Muscle of arm (tissue), 12 donors: ENCODE results near the gene CACHD1. TPM values are rescaled to one million over a fixed set of nuclear protein-coding genes. Genes with fewer than 3 reads are reported as not detected.
"Not testable (repeated sequence)": the region's sequence is repeated elsewhere in the genome, so short reads cannot be mapped to it uniquely, and the experiment has no call there.

Source experiments
- DNase-seq: peaks from one replicate; pipeline ENCODE4 v3.0.0-alpha.2; 2013
- polyA plus RNA-seq, 12 donors: library from polyadenylated mRNA; unstranded; fragments of 120-200 nt; gene quantifications; one replicate each; pipeline ENCODE4 v1.2.1, GENCODE V29; 2013; ENCODE audit not compliant: insufficient read length in 12 of 12

CACHD1 gene
- polyA plus RNA-seq, 12 donors = 8.9 to 29.4 (median 12.1) TPM; not detected in 1

DNA sequence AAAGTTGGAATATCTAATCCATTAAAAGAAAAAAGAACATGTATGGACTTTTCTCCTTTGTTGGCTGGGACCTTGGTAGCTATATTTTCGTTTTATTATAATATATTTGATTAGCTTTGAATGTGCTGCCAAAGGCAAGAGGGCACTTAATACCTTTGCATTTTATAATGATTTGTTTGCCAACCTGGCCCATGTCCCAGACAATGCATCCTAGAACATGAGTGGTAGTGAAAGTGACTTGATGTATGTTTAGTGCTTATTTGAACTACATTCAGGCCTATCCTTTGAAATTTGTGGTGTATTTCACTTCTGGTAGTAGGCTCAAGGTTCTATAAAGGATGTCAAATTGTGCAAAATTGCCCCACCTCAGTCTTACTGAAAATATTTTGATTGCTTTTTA lies 25.9 kb downstream of the CACHD1 start:
- DNase-seq = no peak

DNA sequence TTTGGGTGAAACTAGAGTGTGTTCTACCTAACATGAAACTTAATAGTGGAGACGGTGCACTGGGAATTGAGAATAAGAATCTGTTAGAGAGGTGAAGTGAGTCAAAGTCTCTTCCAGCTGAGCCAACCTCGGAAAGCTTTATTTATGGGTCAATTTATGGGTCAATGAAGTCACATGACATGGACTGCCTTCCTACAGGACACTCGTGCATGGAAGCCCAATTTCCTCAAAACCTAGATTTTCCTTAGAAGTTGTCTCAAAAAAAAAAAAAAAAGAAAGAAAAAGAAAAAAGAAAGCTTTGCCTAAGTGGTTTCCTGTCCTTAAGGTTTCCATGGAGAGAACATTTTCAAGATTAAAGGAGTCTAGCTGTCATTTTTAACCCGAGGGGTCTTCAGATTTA lies 26.7 kb downstream of the CACHD1 start:
- DNase-seq = no peak

DNA sequence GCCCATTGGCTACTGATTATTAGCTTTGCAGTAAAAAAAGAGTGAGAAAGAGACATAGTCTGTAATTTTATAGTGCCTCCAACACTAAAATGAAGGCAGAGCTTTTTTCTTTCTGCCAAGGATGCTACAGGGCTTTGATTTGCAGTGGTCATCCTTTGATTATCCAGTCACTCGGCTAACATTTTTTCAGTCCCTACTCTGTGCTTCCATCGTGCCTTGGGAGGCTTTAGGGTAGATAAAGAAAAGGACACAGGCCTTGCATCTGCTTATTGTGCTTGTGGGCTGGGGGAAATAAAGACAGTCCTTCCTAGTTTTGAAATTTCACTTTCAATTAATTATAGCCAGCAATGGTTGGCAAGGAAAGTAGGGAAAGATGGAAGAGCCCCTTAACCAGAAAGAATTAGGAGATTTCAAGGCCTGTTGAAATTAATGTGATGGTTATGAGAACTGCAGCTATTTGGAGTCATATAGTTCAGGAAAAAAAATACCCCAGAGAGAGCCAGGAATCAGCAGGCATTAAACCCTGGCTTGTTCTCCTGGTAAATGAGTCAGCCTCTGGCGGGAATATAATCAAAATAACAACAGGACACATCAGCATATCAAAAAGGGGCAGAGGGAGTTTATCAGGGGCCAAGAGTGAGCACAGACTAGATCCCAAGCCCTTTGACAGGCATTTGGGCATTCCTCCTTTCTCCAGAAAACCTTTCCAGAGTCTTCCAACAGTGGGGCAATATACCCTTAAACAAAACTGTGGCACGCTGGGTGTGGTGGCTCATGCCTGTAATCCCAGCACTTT lies 27.4 kb downstream of the CACHD1 start:
- DNase-seq = no peak

- DNase-seq = no peak
Observed at GRCh38 chr1:64498325-64498724, 28.4 kb downstream of the CACHD1 start.

GRCh38 chr1:64499011-64499410 lies 29.1 kb downstream of the CACHD1 start:
- DNase-seq = no peak

- no peak for DNase-seq
Observed at GRCh38 chr1:64499966-64500365, 30.0 kb downstream of the CACHD1 start.

- DNase-seq = peak; percentile 25
Observed at GRCh38 chr1:64502083-64502482, 32.2 kb downstream of the CACHD1 start.

GRCh38 chr1:64502931-64503330 lies 33.0 kb downstream of the CACHD1 start:
- DNase-seq = peak; percentile 19

DNA sequence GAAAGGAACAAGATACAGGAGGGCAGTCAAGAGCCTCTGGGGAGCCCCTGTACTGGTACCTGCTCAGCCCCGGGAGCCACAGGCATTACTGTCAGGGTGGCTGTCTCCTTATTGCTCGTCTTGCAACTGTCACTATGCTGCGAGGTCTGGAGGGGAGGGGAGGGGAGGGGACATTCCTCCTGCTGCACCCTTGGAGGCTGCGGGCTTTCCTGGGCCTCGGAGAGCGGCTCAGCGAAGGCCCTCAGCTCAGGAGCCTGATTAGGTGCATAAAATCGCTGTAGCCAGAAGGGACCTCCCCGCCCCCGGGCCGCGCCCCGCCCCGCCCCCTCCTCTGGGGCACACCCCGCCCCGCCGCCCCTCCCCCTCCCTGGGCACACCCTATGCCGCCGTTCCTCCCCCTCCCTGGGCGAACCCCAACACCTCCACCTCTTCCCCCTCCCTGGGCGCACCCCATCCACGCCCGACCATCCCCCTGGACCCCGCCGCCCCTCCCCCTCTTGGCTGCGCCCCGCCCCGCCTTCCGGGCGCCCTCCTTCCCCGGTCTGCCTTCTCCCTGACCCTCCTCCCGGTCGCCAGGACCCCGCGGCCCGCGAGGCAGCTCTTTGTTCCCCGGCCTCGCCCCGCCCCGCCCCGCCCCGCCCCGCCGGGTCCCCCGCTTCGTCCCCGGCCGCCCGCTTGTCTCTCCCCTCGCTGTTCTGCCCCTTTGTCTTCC lies 35.5 kb downstream of the CACHD1 start:
- DNase-seq = no peak

DNA sequence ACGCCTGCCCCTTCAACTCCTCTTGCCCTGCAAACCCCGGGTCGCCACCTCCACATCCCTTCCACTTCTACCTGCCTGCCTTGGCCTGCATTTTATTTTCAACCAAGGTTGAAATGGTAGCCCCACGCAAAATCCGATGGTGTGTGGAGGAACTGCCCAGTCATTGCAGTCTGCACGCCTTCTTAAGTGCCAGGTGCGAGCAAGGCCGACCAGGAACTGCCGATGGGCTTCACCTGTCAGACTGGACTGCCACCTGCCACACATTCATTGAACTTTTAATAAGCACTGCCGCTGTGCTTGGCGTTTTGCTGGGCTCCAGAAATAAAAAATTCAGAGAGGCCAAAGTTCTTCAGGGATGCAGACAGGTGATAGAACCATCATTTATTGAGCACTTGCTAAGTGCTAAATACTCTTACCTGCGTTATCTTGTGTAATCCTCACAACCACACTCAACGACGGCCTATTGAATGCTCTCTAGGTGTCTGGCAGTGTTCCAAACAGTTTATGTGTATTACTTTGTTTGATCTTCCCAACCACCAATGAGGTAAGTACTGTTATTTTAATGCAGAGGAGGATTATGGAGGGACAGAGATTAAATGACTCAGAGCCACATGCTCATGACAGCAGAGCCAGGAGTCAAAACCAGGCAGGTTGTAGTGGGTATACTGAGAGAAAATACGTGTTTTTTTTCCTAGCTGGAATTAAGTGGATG lies 36.2 kb downstream of the CACHD1 start:
- no peak for DNase-seq

- no peak for DNase-seq
Observed at GRCh38 chr1:64508629-64509028, 38.7 kb downstream of the CACHD1 start.

- no peak for DNase-seq
Observed at GRCh38 chr1:64511044-64511443, 41.1 kb downstream of the CACHD1 start.

- DNase-seq = not testable (repeated sequence)
Observed at GRCh38 chr1:64512206-64512605, 42.3 kb downstream of the CACHD1 start.

- DNase-seq = no peak
Observed at GRCh38 chr1:64513545-64513944, 43.6 kb downstream of the CACHD1 start.

- peak; percentile 69 for DNase-seq
Observed at GRCh38 chr1:64514197-64514765, 44.4 kb downstream of the CACHD1 start.

- DNase-seq = no peak
Observed at GRCh38 chr1:64515427-64515826, 45.5 kb downstream of the CACHD1 start.

GRCh38 chr1:64516301-64516700 lies 46.4 kb downstream of the CACHD1 start:
- no peak for DNase-seq

DNA sequence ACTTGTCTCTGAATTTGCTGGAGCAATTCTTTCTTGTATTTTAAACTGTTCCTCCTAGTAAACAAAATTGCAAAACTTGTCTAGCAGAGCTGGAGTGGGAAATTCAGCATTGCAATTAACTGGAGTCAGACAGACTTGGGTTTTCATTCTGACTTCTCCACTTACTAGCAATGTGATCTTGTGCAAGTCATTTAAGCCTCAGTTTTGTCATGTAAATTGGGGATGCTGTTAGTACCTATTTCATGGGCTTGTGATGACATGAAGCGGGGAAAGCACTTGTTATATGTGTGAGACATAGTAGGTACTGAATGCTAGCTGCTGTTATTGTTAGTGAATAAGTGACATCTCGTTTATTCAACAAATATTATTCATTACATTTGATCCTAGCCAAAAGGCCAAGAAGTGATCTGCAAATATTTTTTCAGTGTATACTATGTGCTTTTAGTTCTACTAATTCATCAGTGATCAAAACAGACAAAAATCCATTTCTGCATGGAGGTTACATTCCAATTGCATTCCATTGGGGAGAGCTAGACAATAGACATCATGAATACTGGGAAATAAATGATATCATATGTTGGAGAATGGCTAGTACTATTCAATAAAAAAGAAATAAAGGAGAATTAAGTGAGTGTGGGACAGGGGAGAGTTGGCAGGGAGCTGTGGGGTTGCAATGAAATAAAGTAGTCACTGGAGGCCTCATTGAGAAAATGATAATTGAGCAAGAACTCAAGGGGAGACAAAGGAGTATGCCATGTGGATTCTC lies 47.1 kb downstream of the CACHD1 start:
- DNase-seq = no peak

- DNase-seq = no peak
Observed at GRCh38 chr1:64517640-64518039, 47.7 kb downstream of the CACHD1 start.

DNA sequence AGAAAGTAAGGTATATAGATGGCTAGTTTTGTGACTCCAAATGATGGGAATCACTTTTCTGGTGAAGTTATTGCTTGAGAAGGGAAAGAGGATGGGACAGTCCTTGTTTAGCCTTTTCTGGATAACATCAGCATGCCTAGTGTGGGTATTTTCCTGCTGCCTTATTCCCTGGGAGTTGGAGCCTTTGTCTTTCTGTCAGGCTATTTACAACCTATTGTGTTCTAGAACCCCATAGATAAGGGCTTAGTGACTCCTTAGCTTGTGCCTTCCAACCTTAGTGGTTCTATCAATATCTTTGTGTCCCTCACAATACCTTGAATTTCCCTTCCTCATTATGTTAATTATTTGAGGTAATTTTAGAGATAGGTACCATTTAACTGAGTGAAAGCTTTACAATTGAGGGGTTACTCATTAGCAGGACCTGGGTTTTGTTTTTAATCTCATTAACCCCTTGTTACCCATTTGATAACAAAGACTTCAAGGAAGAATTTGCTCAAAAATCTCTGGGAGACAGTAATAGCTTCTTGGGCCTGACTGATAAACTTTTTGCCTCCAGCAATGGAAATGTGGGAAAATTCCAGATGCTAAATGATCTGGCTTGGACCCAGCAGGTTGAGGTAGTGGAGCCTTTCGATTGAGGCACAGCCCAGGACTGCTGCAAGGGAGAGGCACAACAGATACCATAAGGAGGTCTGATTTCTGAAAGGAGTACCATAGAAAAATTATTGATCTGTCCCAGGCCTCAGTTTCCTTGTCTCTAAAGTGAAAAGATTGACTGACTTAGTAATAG lies 49.0 kb downstream of the CACHD1 start:
- DNase-seq = no peak

DNA sequence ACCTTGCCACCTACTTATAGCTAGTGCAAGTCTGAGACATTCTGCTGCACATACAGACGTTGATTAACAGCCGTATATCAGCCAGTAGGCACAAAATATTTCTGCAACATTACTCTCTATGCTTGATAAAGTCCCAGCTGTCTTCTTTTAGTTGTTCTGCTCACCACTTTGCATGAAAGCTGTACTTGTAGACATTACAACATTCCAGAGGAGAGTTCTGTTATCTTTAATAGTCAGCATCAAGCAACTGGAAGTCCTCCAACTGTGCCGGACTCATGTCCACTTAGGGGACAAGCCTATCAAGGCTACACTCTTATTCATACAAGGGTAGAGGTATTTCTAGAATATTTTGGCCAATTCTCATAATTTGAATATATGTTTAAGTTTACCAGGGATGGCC lies 50.0 kb downstream of the CACHD1 start:
- no peak for DNase-seq
